ENCODE data around the gene PHF12.

PHF12 gene

DNA sequence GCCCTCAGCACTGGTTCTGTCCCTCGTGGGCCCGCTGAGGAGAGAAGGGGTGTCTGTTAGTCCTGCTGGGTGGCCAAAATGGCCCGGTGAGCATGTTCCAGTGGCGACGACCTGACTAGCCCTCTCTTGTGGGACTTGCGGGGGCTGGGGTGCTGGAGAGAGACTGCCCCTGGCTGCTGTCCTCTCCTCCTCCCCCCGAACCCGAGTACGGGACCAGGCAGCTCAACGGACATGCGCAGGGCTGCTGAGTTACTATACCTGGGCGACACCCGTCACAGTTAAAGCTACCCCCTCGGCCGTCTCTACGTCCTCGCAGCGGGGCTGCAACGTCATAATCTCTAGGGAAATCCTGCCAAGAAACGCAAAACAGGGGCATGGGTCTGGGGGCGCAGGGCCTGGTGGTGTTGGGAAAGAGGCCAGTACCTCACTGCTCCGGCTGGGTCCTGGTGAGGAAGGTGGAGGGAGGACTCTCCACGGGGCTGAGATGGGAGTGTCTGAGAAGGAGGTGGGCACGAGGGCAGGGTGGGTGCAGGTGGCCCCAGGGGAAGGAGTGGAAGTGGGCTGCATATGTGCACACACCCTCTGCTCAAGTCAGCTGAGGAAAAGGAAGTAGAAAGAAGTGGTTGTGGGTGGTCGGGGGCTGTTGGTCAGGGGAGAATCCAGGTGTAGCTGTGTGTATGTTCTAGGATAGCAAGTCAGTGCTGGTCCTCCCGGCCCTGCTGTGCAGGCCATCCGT, 67.2 kb downstream of the PHF12 start:
- TF ChIP-seq, protein P1, sequence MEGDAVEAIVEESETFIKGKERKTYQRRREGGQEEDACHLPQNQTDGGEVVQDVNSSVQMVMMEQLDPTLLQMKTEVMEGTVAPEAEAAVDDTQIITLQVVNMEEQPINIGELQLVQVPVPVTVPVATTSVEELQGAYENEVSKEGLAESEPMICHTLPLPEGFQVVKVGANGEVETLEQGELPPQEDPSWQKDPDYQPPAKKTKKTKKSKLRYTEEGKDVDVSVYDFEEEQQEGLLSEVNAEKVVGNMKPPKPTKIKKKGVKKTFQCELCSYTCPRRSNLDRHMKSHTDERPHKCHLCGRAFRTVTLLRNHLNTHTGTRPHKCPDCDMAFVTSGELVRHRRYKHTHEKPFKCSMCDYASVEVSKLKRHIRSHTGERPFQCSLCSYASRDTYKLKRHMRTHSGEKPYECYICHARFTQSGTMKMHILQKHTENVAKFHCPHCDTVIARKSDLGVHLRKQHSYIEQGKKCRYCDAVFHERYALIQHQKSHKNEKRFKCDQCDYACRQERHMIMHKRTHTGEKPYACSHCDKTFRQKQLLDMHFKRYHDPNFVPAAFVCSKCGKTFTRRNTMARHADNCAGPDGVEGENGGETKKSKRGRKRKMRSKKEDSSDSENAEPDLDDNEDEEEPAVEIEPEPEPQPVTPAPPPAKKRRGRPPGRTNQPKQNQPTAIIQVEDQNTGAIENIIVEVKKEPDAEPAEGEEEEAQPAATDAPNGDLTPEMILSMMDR (IDR thresholded peaks at IDR 0.05; ENCODE audit: borderline replicate concordance, control extremely low read depth, extremely low read depth, insufficient read depth, missing control alignments) = no peak
- in situ Hi-C loops (cut with MboI; ENCODE audit: low sequenced_read_pairs, unreplicated experiment) = no loop called here
- no peak for DNase-seq (ENCODE audit: low spot score)

DNA sequence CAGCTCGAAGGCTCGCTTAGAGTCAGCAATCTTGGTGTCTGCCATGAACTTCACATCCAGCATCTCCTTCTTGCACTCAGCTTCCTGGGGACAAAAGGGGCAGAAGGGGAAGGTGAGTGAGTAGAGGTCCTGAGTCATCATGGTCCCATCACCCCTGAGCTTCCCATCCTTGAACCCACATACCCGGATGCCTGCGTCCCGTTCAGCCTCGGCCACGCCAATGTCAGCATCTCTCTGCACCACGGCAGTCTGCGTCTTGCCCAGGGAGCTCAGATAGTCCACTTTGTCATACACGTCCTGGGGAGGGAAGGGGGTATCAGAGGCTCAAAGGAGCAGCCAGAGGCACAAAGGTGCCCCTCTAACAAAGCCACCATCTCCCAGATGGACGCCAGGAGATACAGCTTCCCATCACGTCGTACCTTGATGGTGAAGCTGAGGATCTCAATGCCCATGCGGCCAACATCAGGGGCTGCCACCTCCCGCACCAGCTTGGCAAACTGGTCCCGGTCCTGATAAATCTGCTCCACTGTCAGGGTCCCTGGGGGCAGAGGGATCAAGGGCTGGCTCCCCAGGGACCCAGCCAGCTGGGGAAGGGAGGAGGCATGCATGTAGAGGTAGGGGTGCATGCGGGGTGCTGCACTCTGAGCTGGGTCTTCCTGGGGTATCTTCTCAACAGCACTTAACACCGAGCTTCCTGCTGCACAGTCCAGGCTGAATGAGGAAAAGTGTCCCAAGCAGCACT, 69.0 kb downstream of the PHF12 start:
- in situ Hi-C loops (cut with MboI; ENCODE audit: low sequenced_read_pairs, unreplicated experiment) = no loop called here
- no peak for DNase-seq (ENCODE audit: low spot score)
- TF ChIP-seq, protein P1 (IDR thresholded peaks at IDR 0.05; ENCODE audit: borderline replicate concordance, control extremely low read depth, extremely low read depth, insufficient read depth, missing control alignments) = no peak

DNA sequence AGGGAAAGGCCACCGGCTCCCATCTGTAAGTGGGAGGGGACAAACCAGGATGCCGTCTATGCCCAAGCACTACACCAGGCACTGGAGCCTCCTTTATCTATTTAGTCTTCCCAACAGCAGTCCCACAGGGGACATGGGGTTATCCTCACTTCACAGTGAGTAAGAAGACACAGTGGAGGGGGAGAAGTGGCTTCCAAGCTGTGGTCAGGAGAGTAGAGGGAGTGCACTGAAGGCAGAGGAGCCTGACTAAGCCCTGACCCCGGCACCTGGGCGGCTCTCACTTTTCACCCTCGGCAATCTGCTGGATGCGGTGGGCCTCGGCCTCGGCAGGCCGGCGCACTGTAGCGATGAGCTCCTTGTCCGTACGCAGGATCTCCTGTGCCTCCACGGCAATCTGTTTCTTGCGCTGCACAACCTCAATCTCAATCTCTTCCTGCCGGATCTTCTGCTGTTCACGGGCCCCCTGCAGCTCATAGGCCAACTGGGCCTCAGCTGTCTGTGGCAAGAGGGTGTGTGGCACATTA, 69.7 kb downstream of the PHF12 start:
- in situ Hi-C loops (cut with MboI; ENCODE audit: low sequenced_read_pairs, unreplicated experiment) = no loop called here
- TF ChIP-seq, protein P1 (IDR thresholded peaks at IDR 0.05; ENCODE audit: borderline replicate concordance, control extremely low read depth, extremely low read depth, insufficient read depth, missing control alignments) = no peak
- DNase-seq (ENCODE audit: low spot score) = no peak

DNA sequence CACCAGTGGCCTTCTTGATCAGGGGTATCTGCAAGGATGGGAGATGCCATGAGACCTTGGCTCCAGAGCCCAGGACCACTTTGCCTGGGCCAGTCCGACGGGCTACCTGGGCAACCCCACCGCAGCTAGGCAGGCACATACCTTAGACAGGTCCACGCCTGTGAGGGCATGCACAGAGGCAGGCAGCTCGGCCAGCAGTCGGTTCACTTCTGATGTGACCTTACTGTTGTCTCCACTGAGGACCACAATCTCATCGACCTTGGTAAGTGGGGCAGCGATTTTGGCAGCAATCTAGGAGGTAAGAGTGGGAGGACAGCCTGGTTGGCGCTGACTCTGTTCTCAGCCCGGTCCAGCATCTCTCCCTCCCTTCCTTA, 70.8 kb downstream of the PHF12 start:
- TF ChIP-seq, protein P1 (IDR thresholded peaks at IDR 0.05; ENCODE audit: borderline replicate concordance, control extremely low read depth, extremely low read depth, insufficient read depth, missing control alignments) = no peak
- DNase-seq (ENCODE audit: low spot score) = no peak
- in situ Hi-C loops (cut with MboI; ENCODE audit: low sequenced_read_pairs, unreplicated experiment) = no loop called here

DNA sequence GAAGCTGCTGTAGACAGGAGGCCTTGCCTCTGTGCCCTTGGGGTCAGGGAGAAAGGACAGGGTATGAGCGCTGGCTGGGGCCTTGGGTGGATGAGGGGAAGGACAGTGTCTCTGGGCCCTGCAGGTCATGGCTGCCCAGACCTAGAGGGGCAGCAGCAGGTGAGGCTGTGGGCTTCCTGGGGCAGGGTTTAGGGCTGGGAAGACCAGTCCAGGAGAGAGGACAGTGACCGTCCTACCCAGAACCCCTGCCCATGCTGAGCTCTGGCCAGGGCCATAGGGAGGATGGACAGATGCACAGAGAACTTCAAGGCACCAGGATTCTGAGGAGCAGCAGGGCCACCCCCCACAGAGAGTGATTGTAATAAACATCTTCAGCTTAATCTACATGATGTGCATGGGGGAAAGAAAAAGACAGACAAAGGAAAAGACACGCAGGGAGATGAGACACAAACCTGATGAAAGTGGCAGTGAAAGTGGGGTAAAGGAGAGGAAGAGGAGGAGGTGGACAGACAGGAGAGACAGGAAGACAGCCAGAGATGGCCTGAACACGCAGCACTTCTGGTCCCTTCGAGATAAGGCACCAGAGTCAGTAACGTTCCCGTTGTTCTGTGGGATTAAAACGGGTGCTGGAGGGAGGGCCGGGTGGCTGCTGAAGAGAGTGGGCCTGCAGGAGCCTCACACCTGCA, 71.3 kb downstream of the PHF12 start:
- TF ChIP-seq, protein P1 (IDR thresholded peaks at IDR 0.05; ENCODE audit: borderline replicate concordance, control extremely low read depth, extremely low read depth, insufficient read depth, missing control alignments) = no peak
- in situ Hi-C loops (cut with MboI; ENCODE audit: low sequenced_read_pairs, unreplicated experiment) = no loop called here
- no peak for DNase-seq (ENCODE audit: low spot score)

DNA sequence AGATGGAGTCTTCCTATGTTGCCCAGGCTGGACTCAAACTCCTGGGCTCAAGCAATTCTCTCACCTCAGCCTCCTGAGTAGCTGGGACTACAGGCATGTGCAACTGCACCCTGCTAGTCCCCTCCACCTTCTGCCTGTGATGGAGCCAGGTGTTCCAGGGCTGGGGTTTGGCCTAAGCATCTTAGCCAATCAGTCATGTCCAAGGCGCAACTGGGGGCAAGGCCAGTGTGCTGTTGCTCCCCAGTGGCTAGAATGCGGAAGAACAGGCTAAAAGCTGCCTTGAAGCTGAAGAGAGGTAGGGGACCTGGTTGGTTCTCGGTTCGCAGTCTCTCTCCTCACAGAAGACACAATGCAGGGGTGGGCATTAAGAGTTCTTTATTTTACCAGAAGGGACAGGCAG, 72.3 kb downstream of the PHF12 start:
- TF ChIP-seq, protein P1 (IDR thresholded peaks at IDR 0.05; ENCODE audit: borderline replicate concordance, control extremely low read depth, extremely low read depth, insufficient read depth, missing control alignments) = peak; percentile 35
- in situ Hi-C loops (cut with MboI; ENCODE audit: low sequenced_read_pairs, unreplicated experiment) = no loop called here
- peak; percentile 69 for DNase-seq (ENCODE audit: low spot score)

Data from GM13976 (cell line).